ENCODE results near the gene AGRN.
"Not testable (repeated sequence)": the region's sequence is repeated elsewhere in the genome, so short reads cannot be mapped to it uniquely, and the experiment has no call there.

Gene AGRN

GRCh38 chr1:1098681-1099421 is 78.9 kb downstream of the AGRN start:
- no peak for DNase-seq

- no peak for DNase-seq
Observed at GRCh38 chr1:1099506-1100183, 79.7 kb downstream of the AGRN start.

- DNase-seq, result no peak
Observed at GRCh38 chr1:1100296-1100695, 80.4 kb downstream of the AGRN start.

- DNase-seq, result no peak
Observed at GRCh38 chr1:1101503-1101902, 81.6 kb downstream of the AGRN start.

GRCh38 chr1:1104152-1104551 is 84.2 kb downstream of the AGRN start:
- DNase-seq, result not testable (repeated sequence)
